ENCODE data around the gene RFC3.
A peak's percentile ranks its signal among the peaks of the same experiment; 100 is the strongest.

GRCh38 chr13:33799950-33800592 is 17.9 kb upstream of the RFC3 start:
- TF ChIP-seq CTCF (IDR thresholded peaks at IDR 0.05; ENCODE audit: poor library complexity), result peak; percentile 67
- no peak for TF ChIP-seq EZH2phosphoT487 (IDR thresholded peaks at IDR 0.05; ENCODE audit: low read depth, severe bottlenecking, unreplicated experiment)
